Measurements from ENCODE around the gene WDR70.
"Not testable (repeated sequence)": the region's sequence is repeated elsewhere in the genome, so short reads cannot be mapped to it uniquely, and the experiment has no call there.

- TF ChIP-seq CTCF (conservative IDR thresholded peaks at IDR 0.05; ENCODE audit: low read length); EZH2phosphoT487 (IDR thresholded peaks at IDR 0.05; ENCODE audit: borderline replicate concordance): not testable (repeated sequence)
These were observed 36.3 kb downstream of the WDR70 start for GRCh38 chr5:37415456-37415855.

Data from Loucy (cell line).